Kidney epithelial cell (primary cell): Measurements from ENCODE around the gene HPSE. TPM values are rescaled to one million over a fixed set of nuclear protein-coding genes. Genes with fewer than 3 reads are reported as not detected.
A peak's percentile ranks its signal among the peaks of the same experiment; 100 is the strongest.
"Not testable (repeated sequence)": the region's sequence is repeated elsewhere in the genome, so short reads cannot be mapped to it uniquely, and the experiment has no call there.

Experiments
- DNase-seq: peaks from one replicate; pipeline ENCODE4 v3.0.0-alpha.2; 2010; ENCODE audit warnings: low read depth
- H3K27me3 ChIP-seq: 2 replicates; pipeline ENCODE4 v1.6.0; 2011; ENCODE audit warnings: low read length; ENCODE audit not compliant: control insufficient read depth, insufficient read depth
- H3K36me3 ChIP-seq: 2 replicates; pipeline ENCODE4 v1.5.1; 2011; ENCODE audit warnings: low read length; ENCODE audit not compliant: control insufficient read depth, insufficient read depth
- H3K4me3 ChIP-seq: 2 replicates; pipeline ENCODE4 v1.5.1; 2011; ENCODE audit warnings: low read depth, mild to moderate bottlenecking, control low read depth, low read length
- CTCF ChIP-seq: IDR thresholded peaks from 2 replicates; pipeline ENCODE4 v1.5.1; 2011; ENCODE audit warnings: mild to moderate bottlenecking, moderate library complexity, low read length, control low read depth, inconsistent platforms; ENCODE audit not compliant: insufficient read depth, poor library complexity, severe bottlenecking
- total RNA-seq: library from RNA; depleted of rRNA; stranded (reverse); fragments of >200 nt; gene quantifications from 2 replicates; pipeline ENCODE4 v1.2.3, GENCODE V29; 2015

Gene HPSE
- total RNA-seq, 1 donor from 2014 or later: 0.21 TPM

GRCh38 chr4:83305187-83305586, 29.5 kb downstream of the HPSE start:
- no peaks in the 10 kb centered on the region for H3K27me3 ChIP-seq
- DNase-seq: no peak
- TF ChIP-seq CTCF: no peak
- no peaks in the 10 kb centered on the region for H3K36me3 ChIP-seq
- no peak overlapping the region for H3K4me3 ChIP-seq

- Histone ChIP-seq H3K36me3 (no peaks in the 10 kb centered on the region), H3K27me3 (no peaks in the 10 kb centered on the region), H3K4me3 (no peak overlapping the region)
- TF ChIP-seq CTCF: no peak
- DNase-seq: no peak
These were observed 36.9 kb downstream of the HPSE start for GRCh38 chr4:83297548-83298260.

- Histone ChIP-seq H3K36me3 (no peaks in the 10 kb centered on the region), H3K27me3 (no peaks in the 10 kb centered on the region), H3K4me3 (no peak overlapping the region)
- DNase-seq: no peak
- TF ChIP-seq CTCF: no peak
These were observed 41.2 kb downstream of the HPSE start for GRCh38 chr4:83293305-83294046.

- not testable (repeated sequence) for H3K27me3 ChIP-seq, H3K36me3 ChIP-seq, H3K4me3 ChIP-seq, DNase-seq
These were observed 44.4 kb downstream of the HPSE start for GRCh38 chr4:83290059-83290774.

GRCh38 chr4:83288381-83288780, 46.3 kb downstream of the HPSE start:
- H3K27me3 ChIP-seq, H3K36me3 ChIP-seq, DNase-seq, H3K4me3 ChIP-seq: not testable (repeated sequence)

- Histone ChIP-seq H3K4me3 (peak overlapping the region; percentile 65), H3K36me3 (no peaks in the 10 kb centered on the region), H3K27me3 (no peaks in the 10 kb centered on the region)
- DNase-seq: peak; percentile 4
- TF ChIP-seq CTCF: no peak
These were observed 49.6 kb downstream of the HPSE start for GRCh38 chr4:83285055-83285407.
